CD4-positive, CD25-positive, alpha-beta regulatory T cell (primary cell): ENCODE results near the gene C4A. TPM values are rescaled to one million over a fixed set of nuclear protein-coding genes. Genes with fewer than 3 reads are reported as not detected.
A peak's percentile ranks its signal among the peaks of the same experiment; 100 is the strongest.
"Not testable (repeated sequence)": the region's sequence is repeated elsewhere in the genome, so short reads cannot be mapped to it uniquely, and the experiment has no call there.

Source experiments
- ATAC-seq, 2 donors: fragments of 150-1000 bp; cut with Tn5 transposase; one replicate each; pipeline ENCODE4 v1.10.0; 2021; ENCODE audit warnings: low read depth in 2 of 2, moderate number of reproducible peaks in 2 of 2, moderate library complexity in 1 of 2
- DNase-seq, 3 donors: peaks; one replicate each; pipeline versions ENCODE4 v3.0.0 to v3.0.0-alpha.2; 2012 to 2022; ENCODE audit warnings: mixed read lengths in 1 of 3
- H3K27ac ChIP-seq: one replicate; pipeline ENCODE4 v1.7.0; 2013; ENCODE audit warnings: mild to moderate bottlenecking, low read length; ENCODE audit not compliant: insufficient read depth, poor library complexity, severe bottlenecking
- H3K27me3 ChIP-seq: one replicate; pipeline ENCODE4 v1.7.0; 2013; ENCODE audit warnings: low read length; ENCODE audit not compliant: control insufficient read depth, insufficient read depth
- H3K36me3 ChIP-seq: one replicate; pipeline ENCODE4 v1.7.0; 2013; ENCODE audit warnings: mild to moderate bottlenecking, low read length, moderate library complexity; ENCODE audit not compliant: control insufficient read depth, insufficient read depth
- H3K4me1 ChIP-seq: 2 replicates; pipeline ENCODE4 v1.7.0; 2013; ENCODE audit warnings: mild to moderate bottlenecking, low read length; ENCODE audit not compliant: insufficient read depth, control insufficient read depth, poor library complexity, severe bottlenecking
- H3K4me3 ChIP-seq: one replicate; pipeline ENCODE4 v1.7.0; 2013; ENCODE audit warnings: low read depth, mild to moderate bottlenecking, low read length, moderate library complexity
- H3K9me3 ChIP-seq, 2 experiments: 1 replicate in 1 of 2; 2 replicates in 1 of 2; pipeline ENCODE4 v1.7.0; 2013; ENCODE audit warnings: low read length in 2 of 2, mild to moderate bottlenecking in 1 of 2, moderate library complexity in 1 of 2; ENCODE audit not compliant: control insufficient read depth in 2 of 2
- H3K27ac Mint-ChIP-seq, 3 donors: one replicate each; pipeline ENCODE4 v1.8.0; 2020 to 2022; ENCODE audit warnings: mild to moderate bottlenecking in 3 of 3, mixed read lengths in 3 of 3, moderate library complexity in 2 of 3
- H3K27me3 Mint-ChIP-seq: one replicate; pipeline ENCODE4 v1.8.0; 2022; ENCODE audit warnings: mild to moderate bottlenecking, mixed read lengths
- H3K36me3 Mint-ChIP-seq: one replicate; pipeline ENCODE4 v1.8.0; 2020; ENCODE audit warnings: mixed read lengths
- H3K4me1 Mint-ChIP-seq, 4 donors: one replicate each; pipeline ENCODE4 v1.8.0; 2020 to 2022; ENCODE audit warnings: mixed read lengths in 4 of 4, mild to moderate bottlenecking in 1 of 4
- H3K4me3 Mint-ChIP-seq, 4 donors: one replicate each; pipeline ENCODE4 v1.8.0; 2020 to 2022; ENCODE audit warnings: mild to moderate bottlenecking in 4 of 4, mixed read lengths in 4 of 4, moderate library complexity in 3 of 4
- H3K9me3 Mint-ChIP-seq, 7 donors: one replicate each; pipeline ENCODE4 v1.8.0; 2020 to 2022; ENCODE audit warnings: mixed read lengths in 7 of 7, mild to moderate bottlenecking in 3 of 7, moderate library complexity in 2 of 7
- polyA plus RNA-seq, 4 donors: library from polyadenylated mRNA; unstranded; fragments of 300-500 nt; fragmentation: Illumina TruSeq; gene quantifications; one replicate each; pipeline ENCODE4 v1.2.3, GENCODE V29; 2021
- total RNA-seq: library from RNA; stranded (reverse); gene quantifications from one replicate; pipeline ENCODE4 v1.2.3, GENCODE V29; 2022

Gene C4A
- total and polyA plus RNA-seq, 5 donors from 2014 or later, result 0.28 to 4.0 (median 0.30) TPM; not detected in 2

- Mint-ChIP-seq H3K36me3 (no peaks in the 10 kb centered on the region), H3K27ac (no peak overlapping the region), H3K4me3 (no peak overlapping the region), H3K9me3 (no peaks in the 10 kb centered on the region), H3K4me1 (peaks cover 0 to 7% (median 0%) of the 10 kb centered on the region in 4 donors), H3K27me3 (peaks cover 4% of the 10 kb centered on the region)
- Histone ChIP-seq H3K9me3 (no peaks in the 10 kb centered on the region), H3K4me1 (peaks cover 6% of the 10 kb centered on the region), H3K4me3 (no peak overlapping the region), H3K27me3 (no peaks in the 10 kb centered on the region), H3K36me3 (no peaks in the 10 kb centered on the region), H3K27ac (no peak overlapping the region)
- no peak for DNase-seq
- no peak for ATAC-seq
These were observed 64.7 kb downstream of the C4A start for GRCh38 chr6:32046450-32047083.

GRCh38 chr6:32047084-32047478 lies 65.2 kb downstream of the C4A start:
- Histone ChIP-seq H3K9me3 (no peaks in the 10 kb centered on the region), H3K27ac (no peak overlapping the region), H3K4me3 (no peak overlapping the region), H3K27me3 (no peaks in the 10 kb centered on the region), H3K36me3 (no peaks in the 10 kb centered on the region), H3K4me1 (peaks cover 6% of the 10 kb centered on the region)
- no peak overlapping the region for H3K27ac Mint-ChIP-seq
- H3K4me1 Mint-ChIP-seq, result peaks cover 0 to 7% (median 0%) of the 10 kb centered on the region in 4 donors
- no peak overlapping the region for H3K4me3 Mint-ChIP-seq
- ATAC-seq (no peak), DNase-seq (no peak)
- H3K9me3 Mint-ChIP-seq, result no peaks in the 10 kb centered on the region
- no peaks in the 10 kb centered on the region for H3K36me3 Mint-ChIP-seq
- peaks cover 4% of the 10 kb centered on the region for H3K27me3 Mint-ChIP-seq

- ATAC-seq, result no peak
These were observed 65.6 kb downstream of the C4A start for GRCh38 chr6:32047539-32047854.

GRCh38 chr6:32047855-32048766 lies 66.3 kb downstream of the C4A start:
- no peaks in the 10 kb centered on the region for H3K27me3 ChIP-seq
- Mint-ChIP-seq H3K27ac (no peak overlapping the region), H3K27me3 (peaks cover 4% of the 10 kb centered on the region), H3K36me3 (no peaks in the 10 kb centered on the region), H3K9me3 (no peaks in the 10 kb centered on the region), H3K4me1 (peaks cover 0 to 7% (median 0%) of the 10 kb centered on the region in 4 donors), H3K4me3 (no peak overlapping the region)
- DNase-seq (peak; percentile 28 to 55 (median 49)), ATAC-seq (peak; percentile 40 to 48)
- peaks cover 6% of the 10 kb centered on the region for H3K4me1 ChIP-seq
- H3K36me3 ChIP-seq, result no peaks in the 10 kb centered on the region
- H3K4me3 ChIP-seq, result no peak overlapping the region
- no peaks in the 10 kb centered on the region for H3K9me3 ChIP-seq
- no peak overlapping the region for H3K27ac ChIP-seq

More at GRCh38 chr6:32047539-32047854, 65.6 kb downstream of the C4A start:
- Histone ChIP-seq H3K36me3 (no peaks in the 10 kb centered on the region), H3K27ac (no peak overlapping the region), H3K9me3 (no peaks in the 10 kb centered on the region), H3K27me3 (no peaks in the 10 kb centered on the region), H3K4me3 (no peak overlapping the region), H3K4me1 (peaks cover 6% of the 10 kb centered on the region)
- Mint-ChIP-seq H3K4me3 (no peak overlapping the region), H3K9me3 (no peaks in the 10 kb centered on the region), H3K4me1 (peaks cover 0 to 7% (median 0%) of the 10 kb centered on the region in 4 donors), H3K27me3 (peaks cover 4% of the 10 kb centered on the region), H3K27ac (no peak overlapping the region), H3K36me3 (no peaks in the 10 kb centered on the region)
- no peak for DNase-seq

- not testable (repeated sequence) for H3K4me3 Mint-ChIP-seq, H3K4me1 ChIP-seq, DNase-seq, H3K9me3 Mint-ChIP-seq, H3K36me3 Mint-ChIP-seq, ATAC-seq, H3K27ac ChIP-seq, H3K4me1 Mint-ChIP-seq, H3K4me3 ChIP-seq, H3K36me3 ChIP-seq, H3K27me3 Mint-ChIP-seq, H3K9me3 ChIP-seq, H3K27me3 ChIP-seq
- peak overlapping the region in 1 of 3 donors; percentile 46 for H3K27ac Mint-ChIP-seq
These were observed 67.3 kb downstream of the C4A start for GRCh38 chr6:32049149-32049548.

GRCh38 chr6:32049736-32050135 lies 67.9 kb downstream of the C4A start:
- H3K27ac ChIP-seq, H3K36me3 ChIP-seq, ATAC-seq, DNase-seq, H3K27ac Mint-ChIP-seq, H3K9me3 ChIP-seq, H3K27me3 ChIP-seq, H3K27me3 Mint-ChIP-seq, H3K4me3 Mint-ChIP-seq, H3K9me3 Mint-ChIP-seq, H3K4me3 ChIP-seq, H3K4me1 Mint-ChIP-seq, H3K4me1 ChIP-seq, H3K36me3 Mint-ChIP-seq: not testable (repeated sequence)

GRCh38 chr6:32050562-32050961 lies 68.7 kb downstream of the C4A start:
- H3K36me3 Mint-ChIP-seq, result no peaks in the 10 kb centered on the region
- H3K27me3 Mint-ChIP-seq, result peaks cover 4% of the 10 kb centered on the region

More at GRCh38 chr6:32050562-32050961, 68.7 kb downstream of the C4A start:
- Histone ChIP-seq H3K4me3 (no peak overlapping the region), H3K27ac (no peak overlapping the region), H3K27me3 (no peaks in the 10 kb centered on the region), H3K4me1 (peaks cover 6% of the 10 kb centered on the region), H3K36me3 (no peaks in the 10 kb centered on the region), H3K9me3 (no peaks in the 10 kb centered on the region)
- Mint-ChIP-seq H3K4me1 (peaks cover 0 to 7% (median 0%) of the 10 kb centered on the region in 4 donors), H3K27ac (peak overlapping the region in 2 of 3 donors; percentile 48 to 63), H3K9me3 (no peaks in the 10 kb centered on the region), H3K4me3 (no peak overlapping the region)
- DNase-seq (no peak), ATAC-seq (no peak)
